ENCODE data around the gene PRTN3. TPM values are rescaled to one million over a fixed set of nuclear protein-coding genes. Genes with fewer than 3 reads are reported as not detected.

Gene PRTN3
- total and polyA plus RNA-seq, 2 experiments from 2014 or later, result not detected

DNA sequence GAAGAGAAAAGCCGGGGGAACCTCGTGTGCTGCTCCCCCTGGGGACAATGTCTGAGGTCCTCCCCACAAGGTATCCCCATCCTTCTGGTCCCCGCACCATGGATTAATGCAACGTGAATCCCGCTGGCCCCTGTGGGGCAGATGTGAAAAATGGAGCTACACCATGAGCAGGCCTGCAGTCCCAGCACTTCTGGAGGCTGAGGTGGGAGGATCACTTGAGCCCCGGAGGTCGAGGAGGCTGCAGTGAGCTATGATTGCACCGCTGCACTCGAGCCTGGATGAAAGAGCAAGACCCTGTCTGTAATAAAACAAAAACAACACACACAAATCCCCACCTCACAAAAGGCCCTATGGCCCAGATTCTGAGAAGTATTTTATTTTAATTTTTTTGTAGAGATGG, 17.5 kb downstream of the PRTN3 start:
- H3K4me1 ChIP-seq (ENCODE audit: insufficient read depth), result peaks cover 5% of the 10 kb centered on the region
- no peak overlapping the region for H3K27ac ChIP-seq
- TF ChIP-seq EZH2phosphoT487 (IDR thresholded peaks at IDR 0.05; ENCODE audit: low read depth, severe bottlenecking, unreplicated experiment), result no peak
- no peak for TF ChIP-seq CTCF (IDR thresholded peaks at IDR 0.05; ENCODE audit: poor library complexity)
- no peak for TF ChIP-seq EZH2 (IDR thresholded peaks at IDR 0.05; ENCODE audit: borderline replicate concordance)
- H3K4me3 ChIP-seq, result no peak overlapping the region
- no peak overlapping the region for H2AFZ ChIP-seq
- no peaks in the 10 kb centered on the region for H3K9me3 ChIP-seq (ENCODE audit: low read depth)
- H3K36me3 ChIP-seq (replicated peaks; ENCODE audit: insufficient read depth, low read depth), result no peaks in the 10 kb centered on the region
- no peaks in the 10 kb centered on the region for H4K20me1 ChIP-seq (ENCODE audit: insufficient read depth, poor library complexity, severe bottlenecking)
- H3K79me2 ChIP-seq, result no peaks in the 10 kb centered on the region
- no peak for DNase-seq (ENCODE audit: low spot score)
- WGBS (ENCODE audit: low lambda C conversion rate, missing lambda C conversion rate), result 83% methylated on average over 9 of the region's 9 CpGs
- no peaks in the 10 kb centered on the region for H3K27me3 ChIP-seq
- no peak overlapping the region for H3K4me2 ChIP-seq
- H3K9me2 ChIP-seq (replicated peaks; ENCODE audit: insufficient read depth), result no peaks in the 10 kb centered on the region

- H3K36me3 ChIP-seq (replicated peaks; ENCODE audit: insufficient read depth, low read depth), result no peaks in the 10 kb centered on the region
- H3K9me2 ChIP-seq (replicated peaks; ENCODE audit: insufficient read depth), result no peaks in the 10 kb centered on the region
- H2AFZ ChIP-seq, result no peak within 1 kb of the TSS
- DNase-seq (ENCODE audit: low spot score), result no peak
- peaks cover 5% of the 10 kb centered on the region for H3K4me1 ChIP-seq (ENCODE audit: insufficient read depth)
- TF ChIP-seq EZH2phosphoT487 (IDR thresholded peaks at IDR 0.05; ENCODE audit: low read depth, severe bottlenecking, unreplicated experiment) (no peak), CTCF (IDR thresholded peaks at IDR 0.05; ENCODE audit: poor library complexity) (no peak), EZH2 (IDR thresholded peaks at IDR 0.05; ENCODE audit: borderline replicate concordance) (no peak)
- WGBS (ENCODE audit: low lambda C conversion rate, missing lambda C conversion rate), result 70% methylated on average over 16 of the region's 24 CpGs
- peak within 1 kb of the TSS; percentile 14 for H3K4me3 ChIP-seq
- H3K27me3 ChIP-seq, result no peaks in the 10 kb centered on the region
- H4K20me1 ChIP-seq (ENCODE audit: insufficient read depth, poor library complexity, severe bottlenecking), result no peaks in the 10 kb centered on the region
- no peaks in the 10 kb centered on the region for H3K9me3 ChIP-seq (ENCODE audit: low read depth)
- no peak within 1 kb of the TSS for H3K27ac ChIP-seq
- H3K79me2 ChIP-seq, result no peaks in the 10 kb centered on the region
- H3K4me2 ChIP-seq, result peak within 1 kb of the TSS; percentile 84
Observed at GRCh38 chr19:858868-859843, 18.4 kb downstream of the PRTN3 start, which contains the start of gene CFD. Gene CFD (plus strand): TSS chr19:859664. CDS start chr19:859690, 26 bp downstream.

DNA sequence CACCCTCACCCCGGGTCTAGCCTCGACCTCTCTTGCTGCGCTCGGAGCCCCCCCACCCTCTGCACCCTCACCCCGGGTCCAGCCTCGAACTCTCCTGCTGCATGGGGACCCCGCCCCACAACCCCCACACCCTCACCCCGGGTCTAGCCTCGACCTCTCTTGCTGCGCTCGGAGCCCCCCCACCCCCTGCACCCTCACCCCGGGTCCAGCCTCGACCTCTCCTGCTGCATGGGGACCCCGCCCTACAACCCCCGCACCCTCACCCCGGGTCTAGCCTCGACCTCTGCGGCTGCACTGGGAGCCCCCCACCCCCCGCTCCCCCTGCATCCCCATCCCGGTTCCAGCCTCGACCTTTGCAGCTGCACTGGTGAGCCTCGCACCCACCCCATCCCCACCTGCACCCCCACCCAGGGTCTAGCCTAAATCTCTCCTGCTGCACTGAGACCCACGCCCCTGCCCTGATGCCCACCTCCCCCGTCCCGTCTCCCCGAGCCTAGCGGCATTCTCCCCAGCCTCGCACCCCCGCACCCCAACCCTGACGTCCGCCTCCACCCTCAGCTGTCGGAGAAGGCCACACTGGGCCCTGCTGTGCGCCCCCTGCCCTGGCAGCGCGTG, 20.4 kb downstream of the PRTN3 start:
- Histone ChIP-seq H4K20me1 (ENCODE audit: insufficient read depth, poor library complexity, severe bottlenecking) (no peaks in the 10 kb centered on the region), H3K4me2 (peak overlapping the region; percentile 84), H3K79me2 (no peaks in the 10 kb centered on the region), H3K4me1 (ENCODE audit: insufficient read depth) (peaks cover 5% of the 10 kb centered on the region), H3K27ac (no peak overlapping the region), H3K9me2 (replicated peaks; ENCODE audit: insufficient read depth) (no peaks in the 10 kb centered on the region), H3K9me3 (ENCODE audit: low read depth) (no peaks in the 10 kb centered on the region), H3K4me3 (no peak overlapping the region), H3K27me3 (no peaks in the 10 kb centered on the region), H2AFZ (no peak overlapping the region), H3K36me3 (replicated peaks; ENCODE audit: insufficient read depth, low read depth) (no peaks in the 10 kb centered on the region)
- 47% methylated on average over 4 of the region's 35 CpGs for WGBS (ENCODE audit: low lambda C conversion rate, missing lambda C conversion rate)
- TF ChIP-seq EZH2phosphoT487 (IDR thresholded peaks at IDR 0.05; ENCODE audit: low read depth, severe bottlenecking, unreplicated experiment), result no peak
- no peak for TF ChIP-seq EZH2 (IDR thresholded peaks at IDR 0.05; ENCODE audit: borderline replicate concordance)
- no peak for TF ChIP-seq CTCF (IDR thresholded peaks at IDR 0.05; ENCODE audit: poor library complexity)
- DNase-seq (ENCODE audit: low spot score), result no peak

Measured in hepatocyte (in vitro differentiated cells).